Keratinocyte (primary cell): Measurements from ENCODE around the gene MRTFA. TPM values are rescaled to one million over a fixed set of nuclear protein-coding genes. Genes with fewer than 3 reads are reported as not detected.

Source experiments
- DNase-seq: peaks from one replicate; pipeline ENCODE4 v3.0.0-alpha.2; 2011; ENCODE audit warnings: low read depth, missing footprints, low spot score
- FAIRE-seq: peaks from 2 replicates; lab custom pipeline; 2011; peaks lifted over from hg19 to GRCh38; lab: Jason Lieb, UNC
- H2AFZ ChIP-seq: 2 replicates; pipeline ENCODE4 v1.6.0; 2012; ENCODE audit warnings: low read length, control low read depth, inconsistent platforms; ENCODE audit not compliant: control insufficient read depth
- H3K27ac ChIP-seq: 2 replicates; pipeline ENCODE4 v1.5.1; 2011; ENCODE audit warnings: low read length; ENCODE audit not compliant: control insufficient read depth, insufficient read depth
- H3K27me3 ChIP-seq: 3 replicates; pipeline ENCODE4 v1.6.0; 2011; ENCODE audit warnings: low read length; ENCODE audit not compliant: control insufficient read depth, insufficient read depth; ENCODE audit errors: extremely low read depth
- H3K36me3 ChIP-seq, 2 experiments: 2 replicates in 1 of 2; 3 replicates in 1 of 2; pipeline ENCODE4 v1.5.1; 2011; ENCODE audit warnings: low read length in 2 of 2, mild to moderate bottlenecking in 1 of 2; ENCODE audit not compliant: control insufficient read depth in 2 of 2, insufficient read depth in 2 of 2; ENCODE audit errors: extremely low read depth in 1 of 2
- H3K4me1 ChIP-seq: 3 replicates; pipeline ENCODE4 v1.5.1; 2011; ENCODE audit warnings: low read length; ENCODE audit not compliant: control insufficient read depth, insufficient read depth; ENCODE audit errors: extremely low read depth
- H3K4me2 ChIP-seq: 3 replicates; pipeline ENCODE4 v1.6.0; 2011; ENCODE audit warnings: low read depth, low read length; ENCODE audit not compliant: control insufficient read depth, insufficient read depth; ENCODE audit errors: extremely low read depth
- H3K4me3 ChIP-seq, 3 experiments: fragments of 200-600 bp in 1 of 3; sonication (generic) in 1 of 3; 2 replicates in 2 of 3; 3 replicates in 1 of 3; pipeline ENCODE4 v1.5.1; 2011 to 2016; ENCODE audit warnings: low read length in 3 of 3, mild to moderate bottlenecking in 3 of 3, control low read depth in 2 of 3, inconsistent platforms in 1 of 3, low read depth in 1 of 3, mixed read lengths in 1 of 3, mixed run types in 1 of 3, moderate library complexity in 1 of 3; ENCODE audit not compliant: control insufficient read depth in 2 of 3, insufficient read depth in 2 of 3; ENCODE audit errors: extremely low read depth in 1 of 3
- H3K79me2 ChIP-seq: 2 replicates; pipeline ENCODE4 v1.6.0; 2012; ENCODE audit warnings: low read length; ENCODE audit not compliant: control insufficient read depth, insufficient read depth
- H3K9ac ChIP-seq: 3 replicates; pipeline ENCODE4 v1.6.0; 2011; ENCODE audit warnings: low read length; ENCODE audit not compliant: control insufficient read depth, insufficient read depth; ENCODE audit errors: extremely low read depth
- H3K9me1 ChIP-seq: 3 replicates; pipeline ENCODE4 v1.6.0; 2011; ENCODE audit warnings: low read length; ENCODE audit not compliant: control insufficient read depth, insufficient read depth; ENCODE audit errors: extremely low read depth
- H3K9me3 ChIP-seq: 2 replicates; pipeline ENCODE4 v1.5.1; 2012; ENCODE audit warnings: low read depth, low read length; ENCODE audit not compliant: control insufficient read depth
- H4K20me1 ChIP-seq: 3 replicates; pipeline ENCODE4 v1.6.0; 2011; ENCODE audit warnings: low read length; ENCODE audit not compliant: control insufficient read depth, insufficient read depth; ENCODE audit errors: extremely low read depth
- CTCF ChIP-seq, 3 experiments: IDR thresholded peaks in 1 of 3; conservative IDR thresholded peaks in 1 of 3; optimal IDR thresholded peaks in 1 of 3; 2 replicates in 2 of 3; 3 replicates in 1 of 3; pipeline versions ENCODE3 to v1.5.1; 2011; ENCODE audit warnings: low read length in 3 of 3, mild to moderate bottlenecking in 3 of 3, moderate library complexity in 2 of 3, control low read depth in 1 of 3, inconsistent platforms in 1 of 3; ENCODE audit not compliant: insufficient read depth in 2 of 3; ENCODE audit errors: extremely low read depth in 1 of 3
- EZH2 ChIP-seq: IDR thresholded peaks from one replicate; pipeline ENCODE4 v1.6.1; 2012; ENCODE audit warnings: inconsistent platforms, mild to moderate bottlenecking, low read length, moderate library complexity
- dilution Hi-C: fragments of 300-500 bp; cut with MboI; formaldehyde crosslinking; loops from one replicate; pipeline ENCODE4 v1.7.0; 2020; ENCODE audit warnings: low sequenced_read_pairs; ENCODE audit not compliant: extremely low pct_ligation_motif_present
- polyA plus RNA-seq, 5 experiments: library from polyadenylated mRNA; depleted of rRNA in 3 of 5; stranded (reverse) in 3 of 5; stranded (forward) in 1 of 5; unstranded in 1 of 5; fragments of >200 nt; gene quantifications; 1 replicate in 1 of 5; 2 replicates in 3 of 5; 3 replicates in 1 of 5; pipeline versions ENCODE4 v1.2.1 to v1.2.3, GENCODE V29; 2011 to 2012; ENCODE audit warnings: missing spikeins in 2 of 5, low read depth in 1 of 5, low replicate concordance in 1 of 5

Gene MRTFA
- polyA plus RNA-seq, 1 donor (not counting 4 experiments of a cell fraction or from before 2014, with no cell fraction given) = 6.5 TPM

GRCh38 chr22:40366068-40366467 is 270.5 kb downstream of the MRTFA start:
- no peak for FAIRE-seq
- dilution Hi-C loops = no loop called here
- no peak overlapping the region for H3K9ac ChIP-seq
- H2AFZ ChIP-seq = no peak overlapping the region
- no peak for TF ChIP-seq EZH2
- no peak for TF ChIP-seq CTCF (optimal IDR thresholded peaks at IDR 0.05 in 1 of 3, IDR thresholded peaks at IDR 0.05 in 1 of 3, conservative IDR thresholded peaks at IDR 0.05 in 1 of 3; ENCODE audit: extremely low read depth in 1 of 3, insufficient read depth in 2 of 3, low read length in 3 of 3)
- no peaks in the 10 kb centered on the region for H3K9me3 ChIP-seq
- DNase-seq = no peak
- no peaks in the 10 kb centered on the region for H3K4me1 ChIP-seq
- peaks cover 3% of the 10 kb centered on the region for H3K79me2 ChIP-seq
- no peaks in the 10 kb centered on the region for H3K9me1 ChIP-seq
- no peak overlapping the region for H3K4me2 ChIP-seq
- H3K27ac ChIP-seq = no peak overlapping the region
- no peaks in the 10 kb centered on the region for H3K27me3 ChIP-seq
- H3K4me3 ChIP-seq = no peak overlapping the region
- H3K36me3 ChIP-seq = peaks cover 50% of the 10 kb centered on the region in 2 experiments
- H4K20me1 ChIP-seq = no peaks in the 10 kb centered on the region

GRCh38 chr22:40364431-40364830 is 272.1 kb downstream of the MRTFA start:
- no peaks in the 10 kb centered on the region for H3K4me1 ChIP-seq
- no peaks in the 10 kb centered on the region for H3K9me1 ChIP-seq
- FAIRE-seq (no peak), DNase-seq (no peak)
- no peaks in the 10 kb centered on the region for H3K27me3 ChIP-seq
- H4K20me1 ChIP-seq = no peaks in the 10 kb centered on the region
- H3K4me3 ChIP-seq = no peak overlapping the region
- no peaks in the 10 kb centered on the region for H3K79me2 ChIP-seq
- H3K36me3 ChIP-seq = peaks cover 53 to 62% of the 10 kb centered on the region in 2 experiments
- H3K27ac ChIP-seq = no peak overlapping the region
- H2AFZ ChIP-seq = no peak overlapping the region
- H3K9me3 ChIP-seq = no peaks in the 10 kb centered on the region
- H3K4me2 ChIP-seq = no peak overlapping the region
- dilution Hi-C loops = no loop called here
- TF ChIP-seq EZH2 = no peak
- no peak for TF ChIP-seq CTCF (optimal IDR thresholded peaks at IDR 0.05 in 1 of 3, IDR thresholded peaks at IDR 0.05 in 1 of 3, conservative IDR thresholded peaks at IDR 0.05 in 1 of 3; ENCODE audit: extremely low read depth in 1 of 3, insufficient read depth in 2 of 3, low read length in 3 of 3)
- no peak overlapping the region for H3K9ac ChIP-seq
